SK-N-MC (cell line): ENCODE results near the gene SCAF1.
"Not testable (repeated sequence)": the region's sequence is repeated elsewhere in the genome, so short reads cannot be mapped to it uniquely, and the experiment has no call there.

Experiments used
- DNase-seq: peaks from one replicate; pipeline ENCODE4 v3.0.0-alpha.2; 2011; ENCODE audit warnings: low read depth, low spot score
- H3K27ac ChIP-seq: fragments of 200-600 bp; sonication (generic); 2 replicates; pipeline ENCODE4 v1.5.1; 2016; ENCODE audit warnings: mixed run types
- H3K36me3 ChIP-seq: fragments of 200-600 bp; sonication (generic); 2 replicates; pipeline ENCODE4 v1.6.1; 2017; ENCODE audit warnings: antibody characterized with exemption, low read length, mixed read lengths; ENCODE audit not compliant: insufficient read depth
- H3K4me3 ChIP-seq: fragments of 200-600 bp; sonication (generic); 2 replicates; pipeline ENCODE4 v1.5.1; 2016
- H3K9ac ChIP-seq: fragments of 200-600 bp; sonication (generic); 2 replicates; pipeline ENCODE4 v1.8.0; 2017; ENCODE audit warnings: mixed run types, mixed read lengths; ENCODE audit not compliant: insufficient read length
- H3K9me3 ChIP-seq: fragments of 200-600 bp; sonication (generic); 2 replicates; pipeline ENCODE4 v1.6.1; 2017; ENCODE audit warnings: low read depth, mild to moderate bottlenecking, antibody characterized with exemption, low read length, moderate library complexity, mixed read lengths
- EZH2 ChIP-seq: fragments of 200-600 bp; sonication (generic); IDR thresholded peaks from one replicate; pipeline ENCODE4 v1.6.1; 2017; ENCODE audit warnings: antibody characterized with exemption
- FOXP2 ChIP-seq: optimal IDR thresholded peaks from 2 replicates; pipeline ENCODE3; 2011; ENCODE audit warnings: mild to moderate bottlenecking, moderate library complexity; ENCODE audit not compliant: insufficient read depth; ENCODE audit errors: extremely low read length, control extremely low read depth
- POLR2AphosphoS5 ChIP-seq: IDR thresholded peaks from 2 replicates; pipeline ENCODE4 v1.6.1; 2012; ENCODE audit warnings: mild to moderate bottlenecking, low read depth, low read length, borderline replicate concordance

The SCAF1 gene

DNA sequence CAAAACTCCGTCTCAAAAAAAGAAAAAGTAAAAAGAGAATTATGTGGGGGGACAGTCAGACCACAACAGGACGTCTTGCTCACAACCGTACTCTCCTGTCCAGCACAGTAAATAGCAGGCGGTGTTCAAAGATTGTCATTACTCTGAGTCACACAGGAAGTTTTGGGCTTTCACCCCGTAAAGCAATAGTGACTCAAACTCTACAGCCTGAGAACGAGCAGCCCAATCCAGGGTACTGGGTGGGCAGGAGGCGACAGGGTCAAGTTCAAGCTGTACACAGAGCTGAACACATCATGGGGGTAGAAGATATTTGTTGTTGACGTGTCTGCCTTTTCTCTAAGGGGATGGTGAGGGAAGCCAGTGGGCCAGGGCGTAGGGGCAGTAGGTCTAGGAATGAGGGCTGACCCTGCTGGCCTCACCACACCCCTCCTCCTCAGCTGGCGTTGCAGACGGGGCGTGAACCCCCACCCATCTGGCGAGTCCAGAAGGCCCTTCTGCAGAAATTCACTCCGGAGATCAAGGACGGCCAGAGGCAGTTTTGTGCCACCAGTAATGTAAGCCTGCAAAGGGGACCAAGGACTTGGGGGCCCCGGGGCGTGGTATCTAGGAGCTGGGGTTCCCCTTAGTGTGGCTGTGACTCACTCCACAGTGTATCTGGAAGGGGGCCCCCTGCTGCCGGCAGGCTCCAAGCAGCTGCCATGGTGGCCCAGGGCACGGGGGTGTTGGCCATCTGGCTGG, 27.7 kb upstream of the SCAF1 start:
- Histone ChIP-seq H3K36me3 (peaks cover 64% of the 10 kb centered on the region), H3K27ac (no peak overlapping the region), H3K9me3 (no peaks in the 10 kb centered on the region), H3K9ac (no peak overlapping the region), H3K4me3 (no peak overlapping the region)
- TF ChIP-seq FOXP2 (no peak), EZH2 (no peak), POLR2AphosphoS5 (no peak)
- no peak for DNase-seq

- Histone ChIP-seq H3K36me3 (peaks cover 68% of the 10 kb centered on the region), H3K9me3 (no peaks in the 10 kb centered on the region), H3K27ac (no peak overlapping the region), H3K9ac (no peak overlapping the region), H3K4me3 (no peak overlapping the region)
- TF ChIP-seq FOXP2 (no peak), EZH2 (no peak), POLR2AphosphoS5 (no peak)
- no peak for DNase-seq
Observed at GRCh38 chr19:49615861-49616260, 26.1 kb upstream of the SCAF1 start.

GRCh38 chr19:49616532-49616931, 25.5 kb upstream of the SCAF1 start:
- H3K27ac ChIP-seq = no peak overlapping the region
- DNase-seq = no peak
- peaks cover 71% of the 10 kb centered on the region for H3K36me3 ChIP-seq
- no peak overlapping the region for H3K4me3 ChIP-seq
- TF ChIP-seq POLR2AphosphoS5 (no peak), EZH2 (no peak), FOXP2 (no peak)
- H3K9me3 ChIP-seq = no peaks in the 10 kb centered on the region
- no peak overlapping the region for H3K9ac ChIP-seq

- Histone ChIP-seq H3K9ac (no peak overlapping the region), H3K9me3 (no peaks in the 10 kb centered on the region), H3K27ac (no peak overlapping the region), H3K36me3 (peaks cover 75% of the 10 kb centered on the region), H3K4me3 (no peak overlapping the region)
- no peak for TF ChIP-seq FOXP2
- no peak for DNase-seq
Observed at GRCh38 chr19:49616945-49617344, 25.1 kb upstream of the SCAF1 start.

DNA sequence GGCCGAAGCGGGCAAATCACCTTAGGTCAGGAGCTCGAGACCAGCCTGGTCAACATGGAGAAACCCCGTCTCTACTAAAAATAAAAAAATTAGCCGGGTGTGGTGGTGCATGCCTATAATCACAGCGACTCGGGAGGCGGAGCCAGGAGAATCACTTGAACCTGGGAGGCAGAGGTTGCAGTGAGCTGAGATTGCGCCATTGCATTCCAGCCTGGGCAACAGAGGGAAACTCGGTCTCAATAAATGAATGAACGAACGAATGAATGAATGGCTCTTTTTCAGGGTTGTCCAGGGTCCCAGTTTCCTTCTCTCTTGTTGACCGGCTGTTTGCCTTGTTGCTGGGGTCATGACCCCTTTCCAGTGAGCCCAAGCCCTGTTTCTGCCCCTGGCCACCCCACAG, 24.1 kb upstream of the SCAF1 start:
- not testable (repeated sequence) for H3K4me3 ChIP-seq, H3K9me3 ChIP-seq, DNase-seq, H3K9ac ChIP-seq, H3K27ac ChIP-seq
- H3K36me3 ChIP-seq = peaks cover 74% of the 10 kb centered on the region

- no peak for DNase-seq
- no peak overlapping the region for H3K27ac ChIP-seq
- no peaks in the 10 kb centered on the region for H3K9me3 ChIP-seq
- no peak overlapping the region for H3K9ac ChIP-seq
- TF ChIP-seq EZH2 (no peak), POLR2AphosphoS5 (no peak), FOXP2 (no peak)
- H3K4me3 ChIP-seq = no peak overlapping the region
- H3K36me3 ChIP-seq = peaks cover 32% of the 10 kb centered on the region; the same call in 1 of the 2 replicates
Observed at GRCh38 chr19:49624967-49625910, 16.8 kb upstream of the SCAF1 start.

DNA sequence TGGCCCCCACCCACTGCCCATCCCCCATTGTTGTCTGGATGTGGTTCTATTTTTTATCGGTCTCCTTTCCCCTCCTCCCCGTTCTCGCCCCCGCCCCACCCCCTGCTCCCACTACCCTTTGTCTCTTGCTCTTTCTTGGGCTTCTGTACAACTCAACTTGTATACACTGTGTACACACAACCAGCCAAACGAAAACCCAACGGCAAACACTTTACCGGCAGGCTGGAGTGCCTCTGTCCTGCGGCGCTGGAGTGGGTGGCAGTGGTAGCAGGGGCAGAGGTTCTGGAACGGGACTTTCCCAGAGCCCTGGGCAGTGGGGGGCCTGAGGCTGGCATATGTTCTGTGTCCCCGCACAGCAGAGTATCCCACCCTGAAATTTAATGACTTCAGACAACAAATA, 15.8 kb upstream of the SCAF1 start:
- H3K36me3 ChIP-seq = peaks cover 30% of the 10 kb centered on the region; the same call in 1 of the 2 replicates
- H3K4me3 ChIP-seq = no peak overlapping the region
- H3K9ac ChIP-seq = no peak overlapping the region
- H3K9me3 ChIP-seq = no peaks in the 10 kb centered on the region
- H3K27ac ChIP-seq = no peak overlapping the region
- TF ChIP-seq POLR2AphosphoS5 (no peak), FOXP2 (no peak), EZH2 (no peak)
- no peak for DNase-seq

DNA sequence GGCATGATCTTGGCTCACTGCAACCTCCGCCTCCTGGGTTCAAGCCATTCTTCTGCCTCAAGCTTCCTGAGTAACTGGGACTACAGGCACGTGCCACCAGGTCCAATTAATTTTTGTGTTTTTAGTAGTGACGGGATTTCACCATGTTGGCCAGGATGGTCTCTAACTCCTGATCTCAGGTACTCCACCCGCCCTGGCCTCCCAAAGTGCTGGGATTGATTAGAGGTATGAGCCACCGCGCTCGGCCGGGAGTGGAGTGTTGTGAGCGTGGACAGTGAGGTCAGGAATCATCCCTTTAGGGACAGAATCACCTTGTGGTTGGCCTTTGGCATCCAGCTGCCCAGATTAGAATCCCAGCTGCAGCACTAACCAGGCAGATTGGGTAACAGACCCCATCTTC, 12.3 kb upstream of the SCAF1 start:
- Histone ChIP-seq H3K27ac (no peak overlapping the region), H3K9me3 (no peaks in the 10 kb centered on the region), H3K36me3 (peaks cover 19% of the 10 kb centered on the region; the same call in 1 of the 2 replicates), H3K4me3 (no peak overlapping the region), H3K9ac (no peak overlapping the region)
- TF ChIP-seq POLR2AphosphoS5 = no peak
- no peak for TF ChIP-seq EZH2
- no peak for TF ChIP-seq FOXP2
- no peak for DNase-seq
